A673 (cell line): ENCODE results near the gene CNEP1R1. TPM values are rescaled to one million over a fixed set of nuclear protein-coding genes. Genes with fewer than 3 reads are reported as not detected.

ENCODE experiments used
- BruUV-seq: library from RNA; stranded (reverse); fragments of 400-500 nt; replicated peaks from 2 replicates; lab custom pipeline; 2021; lab: Mats Ljungman, UMichigan
- CTCF ChIA-PET: fragments of 300-600 bp; sonication (Branson Sonifier 250); formaldehyde crosslinking; loops from one replicate; lab custom pipeline; 2022; ENCODE audit warnings: antibody characterized with exemption; lab: Charles Lee
- POLR2A ChIA-PET: fragments of 300-600 bp; sonication (Branson Sonifier 250); formaldehyde crosslinking; loops from one replicate; lab custom pipeline; 2022; ENCODE audit warnings: antibody characterized with exemption; ENCODE audit not compliant: low non-redundant PET; lab: Charles Lee
- DNase-seq: peaks from one replicate; pipeline ENCODE4 v3.0.0-alpha.2; 2015; ENCODE audit warnings: low spot score
- H3K27ac ChIP-seq: fragments of 200-600 bp; sonication (generic); 2 replicates; pipeline ENCODE4 v1.5.1; 2016; ENCODE audit warnings: mixed run types, low read depth, mild to moderate bottlenecking, mixed read lengths, antibody characterized with exemption, low read length; ENCODE audit not compliant: poor library complexity, severe bottlenecking
- H3K27me3 ChIP-seq: fragments of 200-600 bp; sonication (generic); replicated peaks from 2 replicates; pipeline ENCODE4 v1.6.1; 2017; ENCODE audit warnings: mixed run types, low read depth, mild to moderate bottlenecking, mixed read lengths, antibody characterized with exemption, low read length; ENCODE audit not compliant: insufficient read depth, poor library complexity
- H3K36me3 ChIP-seq: fragments of 200-600 bp; sonication (generic); 2 replicates; pipeline ENCODE4 v1.6.1; 2016; ENCODE audit warnings: mixed run types, mild to moderate bottlenecking, mixed read lengths, antibody characterized with exemption, low read length; ENCODE audit not compliant: insufficient read depth, poor library complexity, severe bottlenecking
- H3K4me1 ChIP-seq: fragments of 200-600 bp; sonication (generic); 2 replicates; pipeline ENCODE4 v1.6.1; 2017; ENCODE audit warnings: mixed run types, mild to moderate bottlenecking, mixed read lengths, antibody characterized with exemption, low read length; ENCODE audit not compliant: insufficient read depth, poor library complexity, severe bottlenecking
- H3K4me3 ChIP-seq: fragments of 200-600 bp; sonication (generic); 2 replicates; pipeline ENCODE4 v1.5.1; 2016; ENCODE audit warnings: low read depth, mixed run types, mild to moderate bottlenecking, mixed read lengths, low read length; ENCODE audit not compliant: poor library complexity, severe bottlenecking
- H3K9me3 ChIP-seq: fragments of 200-600 bp; sonication (generic); 2 replicates; pipeline ENCODE4 v1.6.1; 2016; ENCODE audit warnings: mixed run types, low read depth, mild to moderate bottlenecking, mixed read lengths, antibody characterized with exemption, low read length; ENCODE audit not compliant: poor library complexity, severe bottlenecking
- EZH2 ChIP-seq: fragments of 200-600 bp; sonication (generic); IDR thresholded peaks from 2 replicates; pipeline ENCODE4 v1.6.1; 2017; ENCODE audit warnings: borderline replicate concordance, low read depth, mild to moderate bottlenecking, mixed read lengths, antibody characterized with exemption, low read length; ENCODE audit not compliant: poor library complexity, severe bottlenecking
- intact Hi-C: fragments of 100-400 bp; cut with micrococcal nuclease; formaldehyde crosslinking; loops from one replicate; pipeline ENCODE4 v1.10.0; 2022; ENCODE audit not compliant: unreplicated experiment
- total RNA-seq: library from RNA; stranded (reverse); gene quantifications from 2 replicates; pipeline ENCODE4 v1.2.3, GENCODE V29; 2021
- TF ChIP-seq, protein P1 (sequence below): fragments of 300-800, 200-600 bp; sonication (generic); conservative IDR thresholded peaks from 2 replicates; pipeline ENCODE4 v1.5.1; 2017; ENCODE audit warnings: low read depth, mild to moderate bottlenecking, antibody characterized with exemption, low read length, moderate library complexity, mixed read lengths

Gene CNEP1R1
- total RNA-seq, 1 experiment from 2014 or later, result 23.5 TPM

DNA sequence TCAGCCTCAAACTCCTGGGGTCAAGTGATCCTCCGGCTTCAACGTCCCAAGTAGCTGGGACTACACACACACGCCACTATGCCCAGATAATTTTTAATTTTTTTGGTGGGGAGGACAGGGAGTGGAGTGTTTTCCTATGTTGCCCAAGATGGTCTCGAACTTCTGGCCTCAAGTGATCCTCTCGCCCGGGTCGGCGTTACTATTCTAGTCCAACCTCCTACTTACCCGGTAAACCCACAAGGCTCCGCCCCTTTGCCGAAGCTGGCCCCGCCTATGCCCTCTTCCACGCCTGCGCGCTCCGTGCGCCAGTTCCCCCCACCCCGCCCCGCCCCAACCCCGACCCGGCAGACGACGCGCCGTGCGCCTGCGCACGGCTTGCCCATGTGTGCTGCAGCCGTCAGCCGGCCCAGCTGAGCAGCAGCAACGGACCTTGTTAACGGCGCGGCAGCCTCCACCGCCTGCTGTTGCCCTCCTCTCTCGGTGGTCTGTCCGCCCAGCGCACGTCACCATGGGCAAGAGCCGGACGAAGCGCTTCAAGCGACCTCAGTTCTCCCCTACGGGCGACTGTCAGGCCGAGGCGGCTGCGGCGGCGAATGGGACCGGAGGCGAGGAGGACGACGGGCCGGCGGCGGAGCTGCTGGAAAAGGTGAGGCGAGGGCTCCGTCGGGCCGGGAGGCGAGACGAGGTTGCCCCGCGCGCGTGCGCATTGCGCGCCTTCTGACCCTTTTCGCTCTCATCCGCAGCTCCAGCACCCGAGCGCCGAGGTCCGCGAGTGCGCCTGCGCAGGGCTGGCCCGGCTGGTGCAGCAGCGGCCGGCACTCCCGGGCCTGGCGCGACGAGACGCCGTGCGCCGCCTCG lies 40.8 kb downstream of the CNEP1R1 start, which contains the start of gene HEATR3:
Gene HEATR3 (plus strand): TSS at position 347 of the 858 bp plus-strand sequence. CDS start 162 bp downstream, at position 509.
- DNase-seq, result peak; percentile 94
- peak within 1 kb of the TSS; percentile 78 for H3K4me3 ChIP-seq
- ChIA-PET CTCF (interaction anchor here (1.4 to 2.4 kb wide), 2 partner anchors 41 to 144 kb away, joined by 6 to 29 read pairs; partner anchors contain the start of gene CNEP1R1), POLR2A (no interaction called here)
- intact Hi-C loops, result loop anchor here (5.0 kb wide), 1 partner anchor 39 kb away; the partner anchor contains the start of gene CNEP1R1
- no peaks in the 10 kb centered on the region for H3K9me3 ChIP-seq
- no peaks in the 10 kb centered on the region for H3K27me3 ChIP-seq
- BruUV-seq, result no TSS peak
- peaks cover 14% of the 10 kb centered on the region for H3K36me3 ChIP-seq
- peak within 1 kb of the TSS; percentile 94 for H3K27ac ChIP-seq
- no peaks in the 10 kb centered on the region for H3K4me1 ChIP-seq
- TF ChIP-seq EZH2, result no peak
- TF ChIP-seq, protein P1, sequence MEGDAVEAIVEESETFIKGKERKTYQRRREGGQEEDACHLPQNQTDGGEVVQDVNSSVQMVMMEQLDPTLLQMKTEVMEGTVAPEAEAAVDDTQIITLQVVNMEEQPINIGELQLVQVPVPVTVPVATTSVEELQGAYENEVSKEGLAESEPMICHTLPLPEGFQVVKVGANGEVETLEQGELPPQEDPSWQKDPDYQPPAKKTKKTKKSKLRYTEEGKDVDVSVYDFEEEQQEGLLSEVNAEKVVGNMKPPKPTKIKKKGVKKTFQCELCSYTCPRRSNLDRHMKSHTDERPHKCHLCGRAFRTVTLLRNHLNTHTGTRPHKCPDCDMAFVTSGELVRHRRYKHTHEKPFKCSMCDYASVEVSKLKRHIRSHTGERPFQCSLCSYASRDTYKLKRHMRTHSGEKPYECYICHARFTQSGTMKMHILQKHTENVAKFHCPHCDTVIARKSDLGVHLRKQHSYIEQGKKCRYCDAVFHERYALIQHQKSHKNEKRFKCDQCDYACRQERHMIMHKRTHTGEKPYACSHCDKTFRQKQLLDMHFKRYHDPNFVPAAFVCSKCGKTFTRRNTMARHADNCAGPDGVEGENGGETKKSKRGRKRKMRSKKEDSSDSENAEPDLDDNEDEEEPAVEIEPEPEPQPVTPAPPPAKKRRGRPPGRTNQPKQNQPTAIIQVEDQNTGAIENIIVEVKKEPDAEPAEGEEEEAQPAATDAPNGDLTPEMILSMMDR, result no peak

DNA sequence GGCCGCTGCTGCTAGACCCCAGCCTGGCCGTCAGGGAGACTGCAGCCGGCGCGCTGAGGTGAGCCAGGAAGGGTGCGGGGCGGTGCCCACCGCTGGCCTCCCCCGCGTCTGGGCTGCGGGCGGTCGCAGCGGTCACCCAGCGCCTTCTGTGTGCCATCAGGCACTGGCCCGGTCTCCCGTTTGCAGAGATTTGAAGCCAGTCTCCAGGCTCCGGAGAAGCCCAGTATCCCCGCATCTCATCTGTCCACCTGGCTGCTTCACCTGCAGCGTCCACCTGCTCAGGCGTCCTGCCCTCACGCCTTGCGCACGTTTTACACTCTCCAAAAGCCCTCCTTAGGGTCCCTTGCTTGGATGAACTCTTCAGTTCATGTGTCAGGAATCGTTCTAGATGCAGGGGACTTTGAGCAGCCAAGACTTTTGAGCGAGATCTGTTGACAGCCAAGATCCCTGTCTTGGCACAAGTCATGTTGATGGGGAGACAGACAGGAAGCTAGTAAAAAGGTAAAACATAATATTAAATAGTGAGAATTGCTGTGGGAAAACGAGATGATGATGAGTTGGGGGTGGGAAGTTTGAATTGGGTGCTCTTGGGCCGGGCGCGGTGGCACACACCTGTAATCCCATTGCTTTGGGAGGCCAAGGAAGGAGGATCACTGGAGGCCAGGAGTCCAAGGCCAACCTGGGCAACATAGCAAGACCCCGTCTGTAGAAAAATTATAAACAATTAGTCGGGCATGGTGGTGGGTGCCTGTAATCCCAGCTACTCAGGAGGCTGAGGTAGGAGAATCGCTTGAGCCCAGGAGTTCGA lies 41.7 kb downstream of the CNEP1R1 start:
- BruUV-seq, result TSS peak; percentile 38

More for the DNA sequence above, 41.7 kb downstream of the CNEP1R1 start:
- intact Hi-C loops, result loop anchor here (1.0 to 5.0 kb wide), 2 partner anchors 39 to 144 kb away; partner anchors contain the start of gene CNEP1R1
- TF ChIP-seq, protein P1, result no peak
- TF ChIP-seq EZH2, result no peak
- CTCF ChIA-PET, result interaction anchor here (0.5 to 2.4 kb wide), 8 partner anchors 28 to 288 kb away, joined by 3 to 29 read pairs (median 6); partner anchors contain the start of gene CNEP1R1
- no peak for DNase-seq
- no peaks in the 10 kb centered on the region for H3K27me3 ChIP-seq
- peaks cover 21% of the 10 kb centered on the region for H3K36me3 ChIP-seq
- H3K4me3 ChIP-seq, result peak overlapping the region; percentile 78
- H3K9me3 ChIP-seq, result no peaks in the 10 kb centered on the region
- POLR2A ChIA-PET, result interaction anchor here (0.5 to 0.8 kb wide), 2 partner anchors 30 to 220 kb away, joined by 3 to 11 read pairs; no protein-coding TSS in a partner anchor
- H3K4me1 ChIP-seq, result no peaks in the 10 kb centered on the region
- H3K27ac ChIP-seq, result peak overlapping the region; percentile 94
